CD14-positive monocyte (primary cell): Measurements from ENCODE around the gene FOXO1. TPM values are rescaled to one million over a fixed set of nuclear protein-coding genes. Genes with fewer than 3 reads are reported as not detected.

Source experiments
- DNase-seq, 3 donors: peaks; one replicate each; pipeline ENCODE4 v3.0.0-alpha.2; 2011 to 2022
- H2AFZ ChIP-seq: 2 replicates; pipeline ENCODE4 v1.6.0; 2012; ENCODE audit warnings: mild to moderate bottlenecking, low read depth, low read length, inconsistent platforms; ENCODE audit not compliant: insufficient read depth, poor library complexity, severe bottlenecking
- H3K27ac ChIP-seq, 2 donors: 1 replicate in 1 of 2; 2 replicates in 1 of 2; pipeline ENCODE4 v1.5.1; 2012 to 2013; ENCODE audit warnings: low read length in 2 of 2, control low read depth in 1 of 2, inconsistent platforms in 1 of 2, low read depth in 1 of 2, mild to moderate bottlenecking in 1 of 2
- H3K27me3 ChIP-seq, 2 donors: one replicate each; pipeline versions ENCODE4 v1.6.0 to v1.6.1; 2011 to 2013; ENCODE audit warnings: low read length in 2 of 2; ENCODE audit not compliant: control insufficient read depth in 2 of 2, insufficient read depth in 2 of 2
- H3K36me3 ChIP-seq, 2 donors: replicated peaks in 1 of 2; 1 replicate in 1 of 2; 2 replicates in 1 of 2; pipeline versions ENCODE4 v1.5.1 to v1.6.1; 2012 to 2013; ENCODE audit warnings: low read length in 2 of 2, control low read depth in 1 of 2, inconsistent platforms in 1 of 2, mild to moderate bottlenecking in 1 of 2; ENCODE audit not compliant: insufficient read depth in 2 of 2, control insufficient read depth in 1 of 2
- H3K4me1 ChIP-seq, 2 donors: 1 replicate in 1 of 2; 2 replicates in 1 of 2; pipeline versions ENCODE4 v1.5.1 to v1.6.1; 2012 to 2013; ENCODE audit warnings: low read length in 2 of 2, control low read depth in 1 of 2, inconsistent platforms in 1 of 2, mild to moderate bottlenecking in 1 of 2, moderate library complexity in 1 of 2; ENCODE audit not compliant: insufficient read depth in 2 of 2, control insufficient read depth in 1 of 2
- H3K4me2 ChIP-seq: replicated peaks from 2 replicates; pipeline ENCODE3; 2012; ENCODE audit warnings: low read length, moderate library complexity, mild to moderate bottlenecking; ENCODE audit not compliant: poor library complexity, severe bottlenecking; ENCODE audit errors: extremely low read depth
- H3K4me3 ChIP-seq, 3 experiments: fragments of 200-600 bp in 1 of 3; sonication (generic) in 1 of 3; replicated peaks in 1 of 3; 1 replicate in 2 of 3; 2 replicates in 1 of 3; pipeline ENCODE4 v1.5.1; 2011 to 2013; ENCODE audit warnings: low read length in 3 of 3, mild to moderate bottlenecking in 3 of 3, control low read depth in 2 of 3, low read depth in 2 of 3, inconsistent platforms in 1 of 3, moderate library complexity in 1 of 3
- H3K79me2 ChIP-seq: 2 replicates; pipeline ENCODE4 v1.6.0; 2012; ENCODE audit warnings: mild to moderate bottlenecking, control low read depth, inconsistent platforms, low read length, moderate library complexity; ENCODE audit not compliant: insufficient read depth
- H3K9ac ChIP-seq: 2 replicates; pipeline ENCODE4 v1.6.0; 2017; ENCODE audit warnings: low read length, mild to moderate bottlenecking; ENCODE audit not compliant: insufficient read depth, poor library complexity, severe bottlenecking
- H3K9me3 ChIP-seq, 2 donors: replicated peaks in 1 of 2; 1 replicate in 1 of 2; 2 replicates in 1 of 2; pipeline versions ENCODE4 v1.5.1 to v1.6.1; 2012 to 2013; ENCODE audit warnings: low read length in 2 of 2, control low read depth in 1 of 2; ENCODE audit not compliant: control insufficient read depth in 1 of 2, insufficient read depth in 1 of 2
- H4K20me1 ChIP-seq: 2 replicates; pipeline ENCODE4 v1.6.0; 2012; ENCODE audit warnings: mild to moderate bottlenecking, low read length, control low read depth, moderate library complexity; ENCODE audit not compliant: insufficient read depth
- H3K27ac Mint-ChIP-seq, 7 donors: one replicate each; pipeline ENCODE4 v1.8.0; 2020; ENCODE audit warnings: mild to moderate bottlenecking in 7 of 7, mixed read lengths in 7 of 7, moderate library complexity in 6 of 7, inconsistent platforms in 2 of 7
- H3K27me3 Mint-ChIP-seq, 3 donors: one replicate each; pipeline ENCODE4 v1.8.0; 2021 to 2022; ENCODE audit warnings: low read depth in 3 of 3, mild to moderate bottlenecking in 3 of 3, mixed read lengths in 3 of 3, moderate library complexity in 3 of 3, inconsistent platforms in 1 of 3
- H3K36me3 Mint-ChIP-seq, 2 donors: one replicate each; pipeline ENCODE4 v1.8.0; 2020; ENCODE audit warnings: mixed read lengths in 2 of 2, inconsistent platforms in 1 of 2, mild to moderate bottlenecking in 1 of 2
- H3K4me1 Mint-ChIP-seq: one replicate; pipeline ENCODE4 v1.8.0; 2020; ENCODE audit warnings: mild to moderate bottlenecking, mixed read lengths
- H3K4me3 Mint-ChIP-seq, 2 donors: one replicate each; pipeline ENCODE4 v1.8.0; 2020; ENCODE audit warnings: mild to moderate bottlenecking in 2 of 2, mixed read lengths in 2 of 2, moderate library complexity in 1 of 2
- H3K9me3 Mint-ChIP-seq, 7 donors: one replicate each; pipeline ENCODE4 v1.8.0; 2020 to 2022; ENCODE audit warnings: mixed read lengths in 7 of 7, mild to moderate bottlenecking in 6 of 7, moderate library complexity in 6 of 7, inconsistent platforms in 2 of 7
- WGBS: methylation state at CpG from one replicate; pipeline ENCODE4 v1.1.5; 2013; ENCODE audit warnings: missing lambda C conversion rate; ENCODE audit not compliant: insufficient coverage; 5-methylcytosine and 5-hydroxymethylcytosine counted together
- intact Hi-C, 2 donors: fragments of 100-400 bp; cut with micrococcal nuclease; formaldehyde crosslinking; loops; one replicate each; pipeline versions ENCODE4 v1.15.0 to v1.15.1; 2023
- polyA plus RNA-seq, 3 donors: library from polyadenylated mRNA; depleted of rRNA in 1 of 3; unstranded in 2 of 3; stranded (reverse) in 1 of 3; fragments of 300-500 nt in 2 of 3; fragments of >200 nt in 1 of 3; fragmentation: Illumina TruSeq in 2 of 3; gene quantifications; 1 replicate in 2 of 3; 2 replicates in 1 of 3; pipeline ENCODE4 v1.2.3, GENCODE V29; 2012 to 2021
- TF ChIP-seq, protein P1 (sequence below): fragments of 200-600 bp; IDR thresholded peaks from one replicate; pipeline ENCODE4 v1.8.0; 2022; ENCODE audit warnings: antibody characterized with exemption, mild to moderate bottlenecking

The FOXO1 gene
- polyA plus RNA-seq, 3 donors, result 3.1 to 11.3 (median 8.0) TPM

DNA sequence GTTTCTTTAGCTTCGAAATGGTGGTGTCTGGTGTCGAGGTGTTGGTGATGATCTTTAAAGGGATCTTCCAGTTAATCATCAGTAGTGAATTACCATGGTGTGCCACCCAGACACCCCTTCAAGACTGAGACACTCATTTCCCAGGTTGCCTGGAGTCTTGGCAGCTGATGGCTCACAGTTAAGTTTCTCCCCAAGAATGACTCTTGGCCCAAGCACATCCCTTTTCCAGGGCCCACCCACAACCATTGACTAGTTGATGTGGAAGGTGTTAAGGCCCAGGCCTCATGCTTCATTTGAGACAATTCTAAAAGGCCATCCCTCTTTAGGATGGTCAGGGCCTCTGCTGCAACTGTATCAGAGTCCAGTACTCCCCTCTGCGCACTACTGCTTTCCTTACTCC, 145.5 kb downstream of the FOXO1 start:
- TF ChIP-seq, protein P1, sequence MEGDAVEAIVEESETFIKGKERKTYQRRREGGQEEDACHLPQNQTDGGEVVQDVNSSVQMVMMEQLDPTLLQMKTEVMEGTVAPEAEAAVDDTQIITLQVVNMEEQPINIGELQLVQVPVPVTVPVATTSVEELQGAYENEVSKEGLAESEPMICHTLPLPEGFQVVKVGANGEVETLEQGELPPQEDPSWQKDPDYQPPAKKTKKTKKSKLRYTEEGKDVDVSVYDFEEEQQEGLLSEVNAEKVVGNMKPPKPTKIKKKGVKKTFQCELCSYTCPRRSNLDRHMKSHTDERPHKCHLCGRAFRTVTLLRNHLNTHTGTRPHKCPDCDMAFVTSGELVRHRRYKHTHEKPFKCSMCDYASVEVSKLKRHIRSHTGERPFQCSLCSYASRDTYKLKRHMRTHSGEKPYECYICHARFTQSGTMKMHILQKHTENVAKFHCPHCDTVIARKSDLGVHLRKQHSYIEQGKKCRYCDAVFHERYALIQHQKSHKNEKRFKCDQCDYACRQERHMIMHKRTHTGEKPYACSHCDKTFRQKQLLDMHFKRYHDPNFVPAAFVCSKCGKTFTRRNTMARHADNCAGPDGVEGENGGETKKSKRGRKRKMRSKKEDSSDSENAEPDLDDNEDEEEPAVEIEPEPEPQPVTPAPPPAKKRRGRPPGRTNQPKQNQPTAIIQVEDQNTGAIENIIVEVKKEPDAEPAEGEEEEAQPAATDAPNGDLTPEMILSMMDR, result no peak
- no peak overlapping the region for H3K4me3 Mint-ChIP-seq
- no peak overlapping the region for H3K4me3 ChIP-seq
- no peak overlapping the region for H2AFZ ChIP-seq
- H3K27me3 ChIP-seq, result no peaks in the 10 kb centered on the region
- H3K9ac ChIP-seq, result no peak overlapping the region
- no peak overlapping the region for H3K27ac Mint-ChIP-seq
- H4K20me1 ChIP-seq, result no peaks in the 10 kb centered on the region
- no peak overlapping the region for H3K27ac ChIP-seq
- H3K36me3 ChIP-seq, result no peaks in the 10 kb centered on the region
- H3K4me1 ChIP-seq, result no peaks in the 10 kb centered on the region
- peaks cover 0 to 2% (median 0%) of the 10 kb centered on the region in 7 donors for H3K9me3 Mint-ChIP-seq
- H3K79me2 ChIP-seq, result no peaks in the 10 kb centered on the region
- H3K36me3 Mint-ChIP-seq, result no peaks in the 10 kb centered on the region
- H3K4me1 Mint-ChIP-seq, result peaks cover 3% of the 10 kb centered on the region
- intact Hi-C loops, result no loop called here
- WGBS, result 100% methylated on average over 1 of the region's 3 CpGs
- no peak overlapping the region for H3K4me2 ChIP-seq
- no peak for DNase-seq
- H3K27me3 Mint-ChIP-seq, result peaks cover 0 to 2% (median 0%) of the 10 kb centered on the region in 3 donors
- H3K9me3 ChIP-seq, result no peaks in the 10 kb centered on the region

DNA sequence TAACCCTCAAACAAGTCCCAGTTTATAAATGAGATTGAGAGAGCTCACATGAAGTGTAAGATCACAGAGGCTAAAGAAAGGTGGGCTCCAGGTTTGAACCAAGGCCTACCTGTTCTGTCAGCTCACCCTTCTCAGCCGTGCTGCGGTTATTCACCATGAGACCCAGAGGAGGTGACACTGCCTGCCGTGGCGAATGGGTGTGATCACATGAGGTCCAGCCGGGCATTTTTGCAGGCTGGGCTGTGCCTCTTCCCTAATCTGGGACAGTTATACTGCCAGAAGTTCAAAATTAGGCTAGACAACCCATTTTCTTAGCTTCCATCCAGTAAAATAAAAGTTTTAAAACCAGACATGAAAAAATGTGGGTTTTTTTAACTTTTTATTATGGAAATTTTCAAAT, 146.8 kb downstream of the FOXO1 start:
- H3K27me3 Mint-ChIP-seq, result peaks cover 0 to 2% (median 0%) of the 10 kb centered on the region in 3 donors
- Histone ChIP-seq H4K20me1 (no peaks in the 10 kb centered on the region), H3K4me3 (no peak overlapping the region), H3K4me2 (no peak overlapping the region), H3K27ac (no peak overlapping the region), H3K36me3 (no peaks in the 10 kb centered on the region), H3K4me1 (peaks cover 0 to 4% of the 10 kb centered on the region in 2 donors), H3K9ac (no peak overlapping the region), H3K79me2 (no peaks in the 10 kb centered on the region), H3K27me3 (no peaks in the 10 kb centered on the region), H3K9me3 (peaks cover 0 to 4% of the 10 kb centered on the region in 2 donors), H2AFZ (no peak overlapping the region)
- no peak for DNase-seq
- no peak overlapping the region for H3K4me3 Mint-ChIP-seq
- no peak overlapping the region for H3K27ac Mint-ChIP-seq
- peaks cover 0 to 8% (median 2%) of the 10 kb centered on the region in 7 donors for H3K9me3 Mint-ChIP-seq
- 83% methylated on average over 4 of the region's 5 CpGs for WGBS
- TF ChIP-seq, protein P1, result no peak
- no peaks in the 10 kb centered on the region for H3K36me3 Mint-ChIP-seq
- intact Hi-C loops, result no loop called here
- H3K4me1 Mint-ChIP-seq, result peaks cover 9% of the 10 kb centered on the region
